HS-5 (cell line): ENCODE results near the gene DGKK.

Experiments
- DNase-seq: peaks from one replicate; pipeline ENCODE4 v3.0.0-alpha.2; 2012; ENCODE audit warnings: low read depth

Gene DGKK

GRCh38 chrX:50470103-50471031 lies at the start of gene DGKK:
TSS of gene DGKK (minus strand) at chrX:50470825. CDS start at chrX:50470678, 147 bp downstream.
- DNase-seq = no peak

GRCh38 chrX:50514811-50515210 lies 44.2 kb upstream of the DGKK start:
- DNase-seq = no peak

- no peak for DNase-seq
Measured at GRCh38 chrX:50497114-50497513, 26.5 kb upstream of the DGKK start.

- DNase-seq = no peak
Measured at GRCh38 chrX:50495616-50496015, 25.0 kb upstream of the DGKK start.

- no peak for DNase-seq
Measured at GRCh38 chrX:50492720-50493119, 22.1 kb upstream of the DGKK start.

- no peak for DNase-seq
Measured at GRCh38 chrX:50484662-50485061, 14.0 kb upstream of the DGKK start.

- no peak for DNase-seq
Measured at GRCh38 chrX:50483283-50483682, 12.7 kb upstream of the DGKK start.

- DNase-seq = no peak
Measured at GRCh38 chrX:50475208-50475607, 4.6 kb upstream of the DGKK start.

GRCh38 chrX:50471390-50471789 lies 765 bp upstream of the DGKK start:
- no peak for DNase-seq

GRCh38 chrX:50469206-50469605 lies 1.4 kb downstream of the DGKK start:
- DNase-seq = no peak

GRCh38 chrX:50459615-50460014 lies 11.0 kb downstream of the DGKK start:
- DNase-seq = no peak

GRCh38 chrX:50458483-50458882 lies 12.1 kb downstream of the DGKK start:
- no peak for DNase-seq

GRCh38 chrX:50456712-50457484 lies 13.7 kb downstream of the DGKK start:
- no peak for DNase-seq

GRCh38 chrX:50452782-50453181 lies 17.8 kb downstream of the DGKK start:
- DNase-seq = no peak

GRCh38 chrX:50450324-50450723 lies 20.3 kb downstream of the DGKK start:
- no peak for DNase-seq

GRCh38 chrX:50448565-50448964 lies 22.1 kb downstream of the DGKK start:
- DNase-seq = no peak

- DNase-seq = no peak
Measured at GRCh38 chrX:50447535-50447934, 23.1 kb downstream of the DGKK start.

GRCh38 chrX:50442426-50443116 lies 28.1 kb downstream of the DGKK start:
- DNase-seq = no peak

- no peak for DNase-seq
Measured at GRCh38 chrX:50436797-50437196, 33.8 kb downstream of the DGKK start.

GRCh38 chrX:50432829-50433289 lies 37.8 kb downstream of the DGKK start:
- DNase-seq = no peak

- DNase-seq = no peak
Measured at GRCh38 chrX:50431623-50432022, 39.0 kb downstream of the DGKK start.

GRCh38 chrX:50430917-50431575 lies 39.6 kb downstream of the DGKK start:
- no peak for DNase-seq
